DMS114 treated with DMSO at 0.1 percent for 48 hours (cell line): ENCODE data around the gene CD63.

Source experiments
- DNase-seq: peaks from one replicate; lab custom pipeline; 2025; ENCODE audit not compliant: unreplicated experiment; lab: John Stamatoyannopoulos, UW

The CD63 gene

GRCh38 chr12:55707219-55707671 is 21.6 kb downstream of the CD63 start:
- DNase-seq, result no peak

- no peak for DNase-seq
Measured at GRCh38 chr12:55706568-55707218, 22.1 kb downstream of the CD63 start.

GRCh38 chr12:55705782-55706402 is 22.9 kb downstream of the CD63 start:
- no peak for DNase-seq

GRCh38 chr12:55704824-55705718 is 23.7 kb downstream of the CD63 start:
- DNase-seq, result no peak

- no peak for DNase-seq
Measured at GRCh38 chr12:55703901-55704761, 24.7 kb downstream of the CD63 start.

GRCh38 chr12:55703288-55703687 is 25.5 kb downstream of the CD63 start:
- no peak for DNase-seq

GRCh38 chr12:55702861-55703260 is 25.9 kb downstream of the CD63 start:
- no peak for DNase-seq

- no peak for DNase-seq
Measured at GRCh38 chr12:55700255-55701018, 28.4 kb downstream of the CD63 start.

- no peak for DNase-seq
Measured at GRCh38 chr12:55699471-55700055, 29.2 kb downstream of the CD63 start.

- no peak for DNase-seq
Measured at GRCh38 chr12:55698965-55699364, 29.8 kb downstream of the CD63 start.

- DNase-seq, result no peak
Measured at GRCh38 chr12:55698241-55698955, 30.4 kb downstream of the CD63 start.

GRCh38 chr12:55697686-55698085 is 31.1 kb downstream of the CD63 start:
- DNase-seq, result no peak

- DNase-seq, result no peak
Measured at GRCh38 chr12:55696796-55697462, 31.9 kb downstream of the CD63 start.

GRCh38 chr12:55696141-55696540 is 32.7 kb downstream of the CD63 start:
- DNase-seq, result no peak

- no peak for DNase-seq
Measured at GRCh38 chr12:55695349-55695748, 33.5 kb downstream of the CD63 start.

- DNase-seq, result no peak
Measured at GRCh38 chr12:55694651-55695050, 34.2 kb downstream of the CD63 start.

- DNase-seq, result no peak
Measured at GRCh38 chr12:55694188-55694515, 34.7 kb downstream of the CD63 start.

- DNase-seq, result no peak
Measured at GRCh38 chr12:55693323-55694187, 35.3 kb downstream of the CD63 start.
